Prostate gland (tissue), 2 donors: ENCODE data around the gene KRT39.
A peak's percentile ranks its signal among the peaks of the same experiment; 100 is the strongest.

Source experiments
- CTCF ChIP-seq, 4 experiments: fragments of 200-600 bp in 2 of 4; fragments of 450-650 bp in 2 of 4; sonication (generic) in 2 of 4; IDR thresholded peaks; 1 replicate in 3 of 4; 2 replicates in 1 of 4; pipeline ENCODE4 v1.5.1; 2016 to 2019; ENCODE audit warnings: antibody characterized with exemption in 4 of 4, mild to moderate bottlenecking in 2 of 4, moderate library complexity in 2 of 4
- POLR2A ChIP-seq: fragments of 450-650 bp; IDR thresholded peaks from one replicate; pipeline ENCODE4 v1.6.1; 2016; ENCODE audit warnings: antibody characterized with exemption, mild to moderate bottlenecking
- POLR2AphosphoS5 ChIP-seq: sonication (generic); formaldehyde crosslinking; IDR thresholded peaks from one replicate; pipeline ENCODE4 v1.6.1; 2017; ENCODE audit warnings: antibody characterized with exemption

GRCh38 chr17:40910441-40910841 is 56.3 kb downstream of the KRT39 start:
- TF ChIP-seq CTCF (IDR thresholded peaks at IDR 0.05), result no peak
- TF ChIP-seq POLR2AphosphoS5, result peak; percentile 86
- no peak for TF ChIP-seq POLR2A
